HepG2 (cell line): Measurements from ENCODE around the gene RORC. TPM values are rescaled to one million over a fixed set of nuclear protein-coding genes. Genes with fewer than 3 reads are reported as not detected.

Source experiments
- ATAC-seq: fragments of 200-7000 bp; cut with Tn5 transposase; 3 replicates; pipeline ENCODE4 v1.9.1; 2020; ENCODE audit warnings: mild to moderate bottlenecking, moderate library complexity
- BruUV-seq: library from RNA; stranded (reverse); fragments of 400-500 nt; replicated peaks from 2 replicates; lab custom pipeline; 2021; lab: Mats Ljungman, UMichigan
- CTCF ChIA-PET: fragments of 300-600 bp; formaldehyde crosslinking; extraction: SDS; loops from one replicate; lab custom pipeline; 2021; ENCODE audit warnings: low total read pairs, inconsistent platforms, low intra/inter-chr PET ratio; lab: Yijun Ruan, JAX
- POLR2A ChIA-PET: fragments of 350-600 bp; sonication (Branson Sonifier 250); formaldehyde crosslinking; loops from one replicate; lab custom pipeline; 2020; ENCODE audit warnings: antibody characterized with exemption, inconsistent platforms; lab: Yijun Ruan, JAX
- DNase-seq: peaks from one replicate; pipeline ENCODE4 v3.0.0-alpha.2; 2015; ENCODE audit warnings: low spot score
- FAIRE-seq: peaks from 3 replicates; lab custom pipeline; 2011; peaks lifted over from hg19 to GRCh38; lab: Jason Lieb, UNC
- H2AFZ ChIP-seq: one replicate; pipeline ENCODE4 v1.6.1; 2011; ENCODE audit warnings: low read length, inconsistent platforms
- H3K27ac ChIP-seq: fragments of 300-600 bp; 3 replicates; pipeline ENCODE4 v1.8.0; 2011; ENCODE audit warnings: mixed run types, mild to moderate bottlenecking, mixed read lengths, low read length, inconsistent platforms; ENCODE audit not compliant: insufficient read depth; ENCODE audit errors: extremely low read length
- H3K27me3 ChIP-seq, 2 experiments: fragments of 200-600 bp in 1 of 2; 2 replicates in 1 of 2; 3 replicates in 1 of 2; pipeline versions ENCODE4 v1.6.0 to v1.8.0; 2011; ENCODE audit warnings: low read length in 2 of 2, mild to moderate bottlenecking in 2 of 2, moderate library complexity in 2 of 2, inconsistent platforms in 1 of 2; ENCODE audit not compliant: insufficient read depth in 2 of 2, control insufficient read depth in 1 of 2
- H3K36me3 ChIP-seq, 2 experiments: fragments of 200-600 bp in 1 of 2; replicated peaks in 1 of 2; 2 replicates in 1 of 2; 3 replicates in 1 of 2; pipeline versions ENCODE4 v1.5.1 to v1.8.0; 2011; ENCODE audit warnings: low read length in 2 of 2, inconsistent platforms in 1 of 2; ENCODE audit not compliant: insufficient read depth in 2 of 2, control insufficient read depth in 1 of 2
- H3K4me1 ChIP-seq: 2 replicates; pipeline ENCODE4 v1.5.1; 2012; ENCODE audit warnings: low read length, inconsistent platforms; ENCODE audit not compliant: insufficient read depth
- H3K4me2 ChIP-seq: 2 replicates; pipeline ENCODE4 v1.6.0; 2011; ENCODE audit warnings: low read depth, low read length, inconsistent platforms
- H3K4me3 ChIP-seq, 3 experiments: fragments of 200-600 bp in 1 of 3; sonication (generic), shearing (Covaris generic) in 1 of 3; replicated peaks in 1 of 3; 2 replicates each; pipeline ENCODE4 v1.5.1; 2011 to 2016; ENCODE audit warnings: low read length in 3 of 3, inconsistent platforms in 2 of 3, low read depth in 2 of 3, mild to moderate bottlenecking in 2 of 3, control low read depth in 1 of 3, mixed read lengths in 1 of 3; ENCODE audit not compliant: insufficient read depth in 1 of 3
- H3K79me2 ChIP-seq: one replicate; pipeline ENCODE4 v1.6.1; 2011; ENCODE audit warnings: low read length, inconsistent platforms; ENCODE audit not compliant: insufficient read depth
- H3K9ac ChIP-seq: 2 replicates; pipeline ENCODE4 v1.6.0; 2011; ENCODE audit warnings: mild to moderate bottlenecking, low read depth, low read length, inconsistent platforms; ENCODE audit not compliant: insufficient read depth
- H3K9me3 ChIP-seq: 2 replicates; pipeline ENCODE4 v1.5.1; 2012; ENCODE audit warnings: mild to moderate bottlenecking, low read length
- H4K20me1 ChIP-seq: 2 replicates; pipeline ENCODE4 v1.6.0; 2011; ENCODE audit warnings: inconsistent platforms, mild to moderate bottlenecking, low read length, moderate library complexity; ENCODE audit not compliant: insufficient read depth
- DNMT1 ChIP-seq: sonication (generic); formaldehyde crosslinking; IDR thresholded peaks from 2 replicates; pipeline ENCODE4 v1.5.1; 2020; ENCODE audit warnings: mild to moderate bottlenecking, missing genetic modification reagents
- MTF2 ChIP-seq: sonication (generic); formaldehyde crosslinking; IDR thresholded peaks from 2 replicates; pipeline ENCODE4 v1.5.0; 2020; ENCODE audit warnings: missing genetic modification reagents, borderline replicate concordance
- NFKB2 ChIP-seq: sonication (generic); formaldehyde crosslinking; IDR thresholded peaks from 2 replicates; pipeline ENCODE4 v1.4.0; 2020; ENCODE audit warnings: missing genetic modification reagents, borderline replicate concordance
- REST ChIP-seq, 2 experiments: IDR thresholded peaks; 2 replicates each; pipeline ENCODE4 v1.6.1; 2011 to 2012; ENCODE audit warnings: low read length in 2 of 2, borderline replicate concordance in 1 of 2, low read depth in 1 of 2, mild to moderate bottlenecking in 1 of 2, moderate library complexity in 1 of 2
- SCMH1 ChIP-seq: sonication (generic); formaldehyde crosslinking; IDR thresholded peaks from 2 replicates; pipeline ENCODE4 v1.9.0; 2021; ENCODE audit warnings: missing genetic modification reagents, mild to moderate bottlenecking, borderline replicate concordance
- SRF ChIP-seq: IDR thresholded peaks from 2 replicates; pipeline ENCODE4 v1.6.1; 2011; ENCODE audit warnings: mild to moderate bottlenecking, low read depth, low read length, moderate library complexity
- ZC3H13 ChIP-seq: sonication (generic); formaldehyde crosslinking; IDR thresholded peaks from 2 replicates; pipeline ENCODE4 v1.8.1; 2023; ENCODE audit warnings: mild to moderate bottlenecking, missing genetic modification reagents, moderate library complexity
- ZFX ChIP-seq: sonication (generic); formaldehyde crosslinking; IDR thresholded peaks from 2 replicates; pipeline ENCODE4 v1.4.0; 2020; ENCODE audit warnings: mild to moderate bottlenecking, low read depth, missing genetic modification reagents, moderate library complexity
- ZKSCAN5 ChIP-seq: sonication (generic); formaldehyde crosslinking; IDR thresholded peaks from 2 replicates; pipeline ENCODE4 v1.5.1; 2020; ENCODE audit warnings: mild to moderate bottlenecking, missing genetic modification reagents
- ZMAT5 ChIP-seq: sonication (generic); formaldehyde crosslinking; IDR thresholded peaks from 2 replicates; pipeline ENCODE4 v1.5.0; 2020; ENCODE audit warnings: mild to moderate bottlenecking, low read depth, missing genetic modification reagents, borderline replicate concordance
- ZNF275 ChIP-seq: sonication (generic); formaldehyde crosslinking; IDR thresholded peaks from 2 replicates; pipeline ENCODE4 v1.8.0; 2022; ENCODE audit warnings: missing genetic modification reagents, mild to moderate bottlenecking, inconsistent platforms, borderline replicate concordance
- ZNF441 ChIP-seq: sonication (generic); formaldehyde crosslinking; IDR thresholded peaks from 2 replicates; pipeline ENCODE4 v1.7.0; 2021; ENCODE audit warnings: missing genetic modification reagents, borderline replicate concordance
- ZNF512B ChIP-seq: sonication (generic); formaldehyde crosslinking; IDR thresholded peaks from 2 replicates; pipeline ENCODE4 v1.5.1; 2020; ENCODE audit warnings: missing genetic modification reagents, mild to moderate bottlenecking, borderline replicate concordance
- ZNF747 ChIP-seq: sonication (generic); formaldehyde crosslinking; IDR thresholded peaks from 2 replicates; pipeline ENCODE4 v1.8.1; 2023; ENCODE audit warnings: missing genetic modification reagents, mild to moderate bottlenecking, borderline replicate concordance
- ZNF773 ChIP-seq: sonication (generic); formaldehyde crosslinking; IDR thresholded peaks from 2 replicates; pipeline ENCODE4 v1.4.0; 2020; ENCODE audit warnings: missing genetic modification reagents, borderline replicate concordance
- WGBS: methylation state at CpG from one replicate; pipeline ENCODE4 v1.1.6; 2017; ENCODE audit warnings: low lambda C conversion rate; 5-methylcytosine and 5-hydroxymethylcytosine counted together
- in situ Hi-C: cut with HindIII; loops from 2 replicates; pipeline ENCODE4 v1.10.0; 2017; ENCODE audit warnings: low pct_unique_long_range_greater_than_20kb; ENCODE audit not compliant: extremely low pct_ligation_motif_present
- intact Hi-C: fragments of 100-400 bp; cut with micrococcal nuclease; formaldehyde crosslinking; loops from one replicate; pipeline ENCODE4 v1.10.0; 2022; ENCODE audit not compliant: unreplicated experiment
- polyA plus RNA-seq, 8 experiments: library from polyadenylated mRNA; depleted of rRNA in 3 of 8; stranded (reverse) in 7 of 8; unstranded in 1 of 8; fragments of >200 nt; fragmentation: Illumina TruSeq in 4 of 8; extraction: Trizol in 4 of 8; gene quantifications; 2 replicates each; pipeline versions ENCODE4 v1.2.1 to v1.2.3, GENCODE V29; 2011 to 2016; ENCODE audit warnings: low read depth in 4 of 8, missing spikeins in 1 of 8, mixed read lengths in 1 of 8; ENCODE audit not compliant: insufficient read depth in 1 of 8
- total RNA-seq, 5 experiments: library from RNA; depleted of rRNA; stranded (reverse); fragments of >200 nt; fragmentation: Illumina TruSeq; extraction: Trizol; gene quantifications; 2 replicates each; pipeline ENCODE4 v1.2.3, GENCODE V29; 2016; ENCODE audit warnings: low read depth in 1 of 5

The RORC gene
- total and polyA plus RNA-seq, 2 of the 13 experiments (the other 11 are each of a cell fraction or from before 2014, with no cell fraction given), result 2.5 to 6.5 TPM

- DNase-seq, result no peak
- FAIRE-seq, result no peak
- ChIA-PET POLR2A (no interaction called here), CTCF (interaction anchor here (2.1 to 2.5 kb wide), 2 partner anchors 144 to 243 kb away, joined by 13 to 14 read pairs; no protein-coding TSS in a partner anchor)
- intact Hi-C loops (loop anchor here (2.0 to 10.0 kb wide), 4 partner anchors 72 to 392 kb away; partner anchors contain the start of genes MRPL9 and TUFT1), in situ Hi-C loops (loop anchor here (10.0 kb wide), 2 partner anchors 122 to 242 kb away; partner anchors contain the start of gene CELF3)
- Histone ChIP-seq H3K9ac (no peak overlapping the region), H3K4me2 (no peak overlapping the region), H3K4me1 (peaks cover 83% of the 10 kb centered on the region), H3K79me2 (no peaks in the 10 kb centered on the region), H3K27ac (no peak overlapping the region), H3K27me3 (no peaks in the 10 kb centered on the region), H4K20me1 (no peaks in the 10 kb centered on the region), H3K36me3 (no peaks in the 10 kb centered on the region), H2AFZ (no peak overlapping the region), H3K9me3 (no peaks in the 10 kb centered on the region), H3K4me3 (no peak overlapping the region)
- 45% methylated on average over 3 of the region's 3 CpGs for WGBS
- no peak for TF ChIP-seq ZC3H13 (CRISPR knock-in tag)
- TF ChIP-seq ZNF275, result no peak
- TF ChIP-seq SRF, result no peak
- no peak for TF ChIP-seq SCMH1 (CRISPR knock-in tag)
- TF ChIP-seq ZNF512B (CRISPR knock-in tag), result no peak
- no peak for TF ChIP-seq NFKB2 (CRISPR knock-in tag)
- TF ChIP-seq MTF2, result no peak
- no peak for TF ChIP-seq ZKSCAN5 (CRISPR knock-in tag)
- no peak for TF ChIP-seq ZNF747 (CRISPR knock-in tag)
- TF ChIP-seq ZNF441 (CRISPR knock-in tag), result no peak
- no peak for TF ChIP-seq ZMAT5
- no peak for TF ChIP-seq ZFX (CRISPR knock-in tag)
- TF ChIP-seq DNMT1, result no peak
- TF ChIP-seq REST (IDR thresholded peaks at IDR 0.05; ENCODE audit: borderline replicate concordance in 1 of 2, low read depth in 1 of 2, low read length in 2 of 2), result no peak
- no peak for TF ChIP-seq ZNF773 (CRISPR knock-in tag)
- no TSS peak for BruUV-seq
- ATAC-seq, result no peak
Measured at GRCh38 chr1:151837197-151837596, 5.6 kb upstream of the RORC start.
